ENCODE results near the gene MRPL40.

- TF ChIP-seq CTCF (IDR thresholded peaks at IDR 0.05) = no peak
- no peak for TF ChIP-seq POLR2A (IDR thresholded peaks at IDR 0.05)
These were observed 15.8 kb downstream of the MRPL40 start for GRCh38 chr22:19448076-19448607.

Data from thyroid gland (tissue), 4 donors.